Measurements from ENCODE around the gene TP63. TPM values are rescaled to one million over a fixed set of nuclear protein-coding genes. Genes with fewer than 3 reads are reported as not detected.

Gene TP63
- total RNA-seq, 1 experiment from 2014 or later = not detected

DNA sequence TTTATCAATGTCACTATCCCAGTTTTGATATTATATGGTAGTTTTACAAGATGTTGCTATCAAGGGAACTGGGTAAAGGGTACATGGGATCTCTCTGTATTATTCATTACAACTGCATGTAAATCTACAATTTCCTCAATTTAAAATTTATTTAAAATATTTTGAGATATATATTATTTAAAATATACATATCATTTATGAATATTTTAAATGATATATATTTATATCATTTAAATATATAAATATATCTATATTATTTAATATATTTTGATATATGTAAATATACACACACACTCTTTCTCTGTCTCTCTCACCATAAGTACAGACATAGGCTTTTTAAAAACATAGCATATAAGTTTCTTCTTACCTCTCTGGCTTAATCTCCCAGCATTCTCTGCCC is 104.7 kb downstream of the TP63 start:
- no peaks in the 10 kb centered on the region for H3K4me1 ChIP-seq (ENCODE audit: insufficient read depth, low read length)
- Mint-ChIP-seq H3K4me1 (peaks cover 4% of the 10 kb centered on the region in 2 experiments; a peak in 2 of 4 replicates), H3K36me3 (ENCODE audit: insufficient read depth in 1 of 3, low read depth in 3 of 3) (no peaks in the 10 kb centered on the region), H3K4me3 (no peak overlapping the region), H3K9me3 (no peaks in the 10 kb centered on the region), H3K27me3 (ENCODE audit: low read depth) (no peaks in the 10 kb centered on the region; the same call in 1 of the 2 replicates), H3K27ac (no peak overlapping the region)
- no peak overlapping the region for H3K4me2 ChIP-seq (ENCODE audit: insufficient read depth, insufficient read length, low read length)
- no peak overlapping the region for H2BK120ac ChIP-seq (ENCODE audit: low read depth, low read length, poor library complexity, severe bottlenecking)
- no peak overlapping the region for H2BK15ac ChIP-seq (ENCODE audit: low read depth, low read length)
- no peak overlapping the region for H3K9ac ChIP-seq (ENCODE audit: extremely low read depth, insufficient read length, low read length)
- H3K18ac ChIP-seq (ENCODE audit: insufficient read length, low read depth, low read length) = no peak overlapping the region
- no peak overlapping the region for H3K27ac ChIP-seq (ENCODE audit: insufficient read length, low read depth, low read length)
- TF ChIP-seq, protein P1, sequence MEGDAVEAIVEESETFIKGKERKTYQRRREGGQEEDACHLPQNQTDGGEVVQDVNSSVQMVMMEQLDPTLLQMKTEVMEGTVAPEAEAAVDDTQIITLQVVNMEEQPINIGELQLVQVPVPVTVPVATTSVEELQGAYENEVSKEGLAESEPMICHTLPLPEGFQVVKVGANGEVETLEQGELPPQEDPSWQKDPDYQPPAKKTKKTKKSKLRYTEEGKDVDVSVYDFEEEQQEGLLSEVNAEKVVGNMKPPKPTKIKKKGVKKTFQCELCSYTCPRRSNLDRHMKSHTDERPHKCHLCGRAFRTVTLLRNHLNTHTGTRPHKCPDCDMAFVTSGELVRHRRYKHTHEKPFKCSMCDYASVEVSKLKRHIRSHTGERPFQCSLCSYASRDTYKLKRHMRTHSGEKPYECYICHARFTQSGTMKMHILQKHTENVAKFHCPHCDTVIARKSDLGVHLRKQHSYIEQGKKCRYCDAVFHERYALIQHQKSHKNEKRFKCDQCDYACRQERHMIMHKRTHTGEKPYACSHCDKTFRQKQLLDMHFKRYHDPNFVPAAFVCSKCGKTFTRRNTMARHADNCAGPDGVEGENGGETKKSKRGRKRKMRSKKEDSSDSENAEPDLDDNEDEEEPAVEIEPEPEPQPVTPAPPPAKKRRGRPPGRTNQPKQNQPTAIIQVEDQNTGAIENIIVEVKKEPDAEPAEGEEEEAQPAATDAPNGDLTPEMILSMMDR (conservative IDR thresholded peaks at IDR 0.05) = no peak
- no peak overlapping the region for H4K91ac ChIP-seq (ENCODE audit: insufficient read length, low read depth, low read length)
- H3K4ac ChIP-seq (ENCODE audit: low read depth, low read length) = no peak overlapping the region
- H4K8ac ChIP-seq (replicated peaks; ENCODE audit: insufficient read length, low read depth, low read length) = no peak overlapping the region
- H2BK20ac ChIP-seq (ENCODE audit: low read depth, low read length, poor library complexity, severe bottlenecking) = no peak overlapping the region
- H3K14ac ChIP-seq (ENCODE audit: insufficient read depth, low read length) = no peak overlapping the region
- H3K23me2 ChIP-seq (ENCODE audit: insufficient read length, low read depth, low read length, poor library complexity, severe bottlenecking) = no peaks in the 10 kb centered on the region
- no peak overlapping the region for H2BK12ac ChIP-seq (ENCODE audit: insufficient read length, low read depth, low read length)
- no peaks in the 10 kb centered on the region for H3K79me1 ChIP-seq (ENCODE audit: insufficient read depth, low read depth, low read length, poor library complexity, severe bottlenecking)
- H3K27me3 ChIP-seq (ENCODE audit: insufficient read depth, low read length) = no peaks in the 10 kb centered on the region
- H2AK5ac ChIP-seq (ENCODE audit: insufficient read length, low read length) = no peak overlapping the region
- H2BK5ac ChIP-seq (ENCODE audit: insufficient read length, low read length) = no peak overlapping the region
- H3K56ac ChIP-seq (ENCODE audit: insufficient read length, low read depth, low read length) = no peak overlapping the region
- H3K9me3 ChIP-seq (ENCODE audit: control insufficient read depth, low read depth, low read length) = no peaks in the 10 kb centered on the region
- DNase-seq = no peak
- H4K5ac ChIP-seq (ENCODE audit: insufficient read length, low read depth, low read length) = no peak overlapping the region
- H3K79me2 ChIP-seq (ENCODE audit: insufficient read depth, low read length) = no peaks in the 10 kb centered on the region
- no peaks in the 10 kb centered on the region for H4K20me1 ChIP-seq (ENCODE audit: control insufficient read depth, insufficient read depth, insufficient read length)
- no peak overlapping the region for H3T11ph ChIP-seq (ENCODE audit: low read length)
- no peak overlapping the region for H2AFZ ChIP-seq (ENCODE audit: low read length)
- no peak overlapping the region for H3K23ac ChIP-seq (ENCODE audit: insufficient read length, low read depth, low read length)

Measured in H9 (cell line).